ENCODE results near the gene ADNP2. TPM values are rescaled to one million over a fixed set of nuclear protein-coding genes. Genes with fewer than 3 reads are reported as not detected.
A peak's percentile ranks its signal among the peaks of the same experiment; 100 is the strongest.

The ADNP2 gene
- total RNA-seq, 1 donor from 2014 or later: 33.9 TPM

DNA sequence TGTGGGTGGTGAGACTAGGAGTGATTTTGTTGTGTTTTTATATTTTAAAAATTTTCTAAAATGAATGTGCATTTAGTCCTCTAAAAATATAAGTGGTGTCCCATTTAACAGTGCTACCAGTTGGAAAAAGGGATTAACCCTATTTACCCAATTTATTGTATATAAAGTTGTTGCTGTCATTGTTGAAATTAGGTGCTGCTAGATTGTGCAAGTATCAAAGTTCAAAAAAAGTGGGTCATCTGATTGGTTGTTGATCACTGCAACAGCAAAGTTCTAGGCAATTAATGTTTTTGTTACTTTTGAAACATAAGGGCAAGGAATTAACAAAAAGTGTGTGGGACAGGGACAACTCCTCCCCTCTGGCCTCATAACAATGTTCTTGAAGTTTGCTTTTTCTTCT, 40.6 kb downstream of the ADNP2 start:
- H3K27ac Mint-ChIP-seq: no peak overlapping the region
- H3K4me3 Mint-ChIP-seq: no peak overlapping the region
- peaks cover 4% of the 10 kb centered on the region for H3K36me3 Mint-ChIP-seq

DNA sequence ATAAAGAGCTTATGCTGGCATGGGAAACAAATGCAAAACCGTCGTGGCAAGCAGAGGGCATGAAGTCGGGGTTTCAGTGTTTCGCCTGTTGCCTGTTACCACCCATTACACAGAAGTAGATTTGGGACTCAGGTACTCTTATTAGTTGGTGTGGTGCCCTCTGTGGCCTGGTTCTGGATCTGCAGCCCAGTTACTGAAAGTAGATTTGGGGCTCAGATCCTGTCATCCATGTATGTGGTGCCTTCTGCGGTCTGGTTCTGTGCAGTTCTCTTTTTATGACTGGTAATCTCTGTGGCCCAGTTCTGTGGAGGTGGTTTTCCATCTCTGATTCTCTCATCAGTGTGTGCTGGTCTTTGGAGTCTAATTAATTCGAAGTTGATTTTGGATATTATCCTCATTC, 45.2 kb downstream of the ADNP2 start:
- DNase-seq (ENCODE audit: low spot score in 2 of 2, unreplicated experiment in 2 of 2): no peak
- no peaks in the 10 kb centered on the region for H3K4me1 Mint-ChIP-seq
- H3K36me3 Mint-ChIP-seq: peaks cover 4% of the 10 kb centered on the region
- no peaks in the 10 kb centered on the region for H3K27me3 Mint-ChIP-seq (ENCODE audit: low read depth)
- TF ChIP-seq, protein P1, sequence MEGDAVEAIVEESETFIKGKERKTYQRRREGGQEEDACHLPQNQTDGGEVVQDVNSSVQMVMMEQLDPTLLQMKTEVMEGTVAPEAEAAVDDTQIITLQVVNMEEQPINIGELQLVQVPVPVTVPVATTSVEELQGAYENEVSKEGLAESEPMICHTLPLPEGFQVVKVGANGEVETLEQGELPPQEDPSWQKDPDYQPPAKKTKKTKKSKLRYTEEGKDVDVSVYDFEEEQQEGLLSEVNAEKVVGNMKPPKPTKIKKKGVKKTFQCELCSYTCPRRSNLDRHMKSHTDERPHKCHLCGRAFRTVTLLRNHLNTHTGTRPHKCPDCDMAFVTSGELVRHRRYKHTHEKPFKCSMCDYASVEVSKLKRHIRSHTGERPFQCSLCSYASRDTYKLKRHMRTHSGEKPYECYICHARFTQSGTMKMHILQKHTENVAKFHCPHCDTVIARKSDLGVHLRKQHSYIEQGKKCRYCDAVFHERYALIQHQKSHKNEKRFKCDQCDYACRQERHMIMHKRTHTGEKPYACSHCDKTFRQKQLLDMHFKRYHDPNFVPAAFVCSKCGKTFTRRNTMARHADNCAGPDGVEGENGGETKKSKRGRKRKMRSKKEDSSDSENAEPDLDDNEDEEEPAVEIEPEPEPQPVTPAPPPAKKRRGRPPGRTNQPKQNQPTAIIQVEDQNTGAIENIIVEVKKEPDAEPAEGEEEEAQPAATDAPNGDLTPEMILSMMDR (IDR thresholded peaks at IDR 0.05; ENCODE audit: unreplicated experiment): no peak
- no peak overlapping the region for H3K4me3 Mint-ChIP-seq
- no peak overlapping the region for H3K27ac Mint-ChIP-seq
- no peaks in the 10 kb centered on the region for H3K9me3 Mint-ChIP-seq

More for the DNA sequence above, 40.6 kb downstream of the ADNP2 start:
- TF ChIP-seq, protein P1 (IDR thresholded peaks at IDR 0.05; ENCODE audit: unreplicated experiment): no peak
- no peaks in the 10 kb centered on the region for H3K9me3 Mint-ChIP-seq
- no peak for DNase-seq (ENCODE audit: low spot score in 2 of 2, unreplicated experiment in 2 of 2)
- no peaks in the 10 kb centered on the region for H3K4me1 Mint-ChIP-seq
- H3K27me3 Mint-ChIP-seq (ENCODE audit: low read depth): no peaks in the 10 kb centered on the region

DNA sequence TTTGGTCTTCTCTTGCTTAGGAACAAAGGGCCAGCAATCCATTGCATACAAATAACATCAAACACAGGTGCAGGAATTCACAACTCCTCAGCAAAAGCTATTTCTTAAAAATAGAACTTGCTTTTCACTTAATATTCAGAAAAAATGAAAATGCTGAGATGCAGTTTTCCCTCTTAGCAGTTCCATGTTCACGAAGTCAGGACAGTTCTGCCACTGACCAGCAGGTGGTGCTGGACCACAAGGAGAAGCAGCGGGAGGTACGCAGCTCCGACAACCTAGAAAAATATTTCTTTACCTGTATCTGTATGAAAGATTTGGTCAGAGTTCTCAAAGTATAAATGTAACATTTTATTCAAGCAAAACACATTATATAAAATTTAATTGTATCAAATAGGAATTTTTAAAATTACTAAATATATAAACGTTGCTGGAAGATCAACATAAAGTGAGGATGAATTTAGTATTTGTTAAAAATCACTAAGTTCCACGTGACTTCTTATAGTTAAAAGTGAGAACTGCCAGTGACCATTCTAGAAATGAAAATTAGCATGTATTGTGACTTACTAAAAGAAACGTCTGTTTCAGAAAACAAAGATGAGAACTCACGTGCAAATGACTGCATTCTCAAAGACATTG, 48.8 kb downstream of the ADNP2 start:
- H3K27ac Mint-ChIP-seq: no peak overlapping the region
- TF ChIP-seq, protein P1 (IDR thresholded peaks at IDR 0.05; ENCODE audit: unreplicated experiment): peak; percentile 91
- H3K27me3 Mint-ChIP-seq (ENCODE audit: low read depth): no peaks in the 10 kb centered on the region
- DNase-seq (ENCODE audit: low spot score in 2 of 2, unreplicated experiment in 2 of 2): peak in 1 of 2 experiments; percentile 86
- H3K4me1 Mint-ChIP-seq: no peaks in the 10 kb centered on the region
- H3K9me3 Mint-ChIP-seq: no peaks in the 10 kb centered on the region
- no peak overlapping the region for H3K4me3 Mint-ChIP-seq
- peaks cover 22% of the 10 kb centered on the region for H3K36me3 Mint-ChIP-seq

- peaks cover 27% of the 10 kb centered on the region for H3K36me3 Mint-ChIP-seq
- no peak overlapping the region for H3K4me3 Mint-ChIP-seq
- peaks cover 1% of the 10 kb centered on the region for H3K9me3 Mint-ChIP-seq
- no peaks in the 10 kb centered on the region for H3K27me3 Mint-ChIP-seq (ENCODE audit: low read depth)
- DNase-seq (ENCODE audit: low spot score in 2 of 2, unreplicated experiment in 2 of 2): no peak
- TF ChIP-seq, protein P1 (IDR thresholded peaks at IDR 0.05; ENCODE audit: unreplicated experiment): no peak
- no peak overlapping the region for H3K27ac Mint-ChIP-seq
- H3K4me1 Mint-ChIP-seq: no peaks in the 10 kb centered on the region
These were observed 49.3 kb downstream of the ADNP2 start for GRCh38 chr18:80158365-80158764.

- no peak for DNase-seq (ENCODE audit: low spot score in 2 of 2, unreplicated experiment in 2 of 2)
- H3K27me3 Mint-ChIP-seq (ENCODE audit: low read depth): no peaks in the 10 kb centered on the region
- peaks cover 36% of the 10 kb centered on the region for H3K36me3 Mint-ChIP-seq
- peaks cover 15% of the 10 kb centered on the region for H3K9me3 Mint-ChIP-seq
- H3K4me1 Mint-ChIP-seq: no peaks in the 10 kb centered on the region
- TF ChIP-seq, protein P1 (IDR thresholded peaks at IDR 0.05; ENCODE audit: unreplicated experiment): no peak
- H3K27ac Mint-ChIP-seq: no peak overlapping the region
- H3K4me3 Mint-ChIP-seq: no peak overlapping the region
These were observed 50.9 kb downstream of the ADNP2 start for GRCh38 chr18:80159713-80160636.
